Measurements from ENCODE around the gene LEKR1. TPM values are rescaled to one million over a fixed set of nuclear protein-coding genes. Genes with fewer than 3 reads are reported as not detected.

Gene LEKR1
- total and polyA plus RNA-seq, 2 donors (not counting 3 experiments of a cell fraction or from before 2014, with no cell fraction given), result 0.07 to 0.64 TPM

DNA sequence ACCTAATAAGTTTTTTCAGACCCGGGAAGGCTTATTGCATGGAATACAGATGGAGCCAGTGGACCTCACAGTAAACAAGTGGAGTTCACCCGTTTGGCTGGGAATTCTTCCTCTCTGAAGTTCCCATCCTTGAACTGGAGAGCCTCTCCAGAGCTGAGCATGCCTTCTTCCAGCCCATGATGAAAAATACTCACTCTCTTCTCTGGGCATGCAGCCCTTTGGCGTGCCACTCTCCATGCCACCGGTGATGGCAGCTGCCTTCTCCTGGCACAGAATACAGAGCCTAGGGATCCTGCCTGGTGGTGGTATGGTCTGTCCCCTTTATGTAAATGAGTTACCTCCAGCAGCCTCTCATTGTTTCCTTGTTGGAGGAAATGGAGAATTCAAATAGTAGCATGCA lies 150.8 kb downstream of the LEKR1 start:
- Histone ChIP-seq H3K4me1 (ENCODE audit: control insufficient read depth, extremely low read depth, insufficient read depth, low read length) (no peaks in the 10 kb centered on the region), H3K9ac (replicated peaks; ENCODE audit: extremely low read depth, insufficient read depth, low read length) (no peak overlapping the region), H3K4me3 (replicated peaks in 1 of 3; ENCODE audit: insufficient read depth in 1 of 3, low read depth in 1 of 3, low read length in 3 of 3) (no peak overlapping the region), H3K9me3 (replicated peaks; ENCODE audit: control insufficient read depth, insufficient read depth, low read length) (no peaks in the 10 kb centered on the region), H3K36me3 (ENCODE audit: control insufficient read depth in 2 of 2, extremely low read depth in 1 of 2, insufficient read depth in 2 of 2, low read length in 2 of 2) (no peaks in the 10 kb centered on the region), H3K4me2 (ENCODE audit: insufficient read depth, low read length) (no peak overlapping the region), H2AFZ (ENCODE audit: low read depth, low read length) (no peak overlapping the region), H3K79me2 (ENCODE audit: control insufficient read depth, insufficient read depth, low read length) (no peaks in the 10 kb centered on the region), H3K9me1 (replicated peaks; ENCODE audit: control insufficient read depth, extremely low read depth, insufficient read depth, low read length) (no peaks in the 10 kb centered on the region), H3K27ac (ENCODE audit: insufficient read depth, low read depth, low read length) (no peak overlapping the region), H3K27me3 (ENCODE audit: control insufficient read depth in 2 of 2, insufficient read depth in 2 of 2, low read length in 2 of 2) (no peaks in the 10 kb centered on the region), H4K20me1 (replicated peaks; ENCODE audit: control insufficient read depth, extremely low read depth, insufficient read depth, low read length) (no peaks in the 10 kb centered on the region)
- BruUV-seq (replicated peaks), result no TSS peak
- DNase-seq (ENCODE audit: low read depth, low spot score) (no peak), FAIRE-seq (no peak)
- CTCF ChIA-PET, result no interaction called here
- intact Hi-C loops (cut with micrococcal nuclease), result no loop called here
- TF ChIP-seq, protein P1, sequence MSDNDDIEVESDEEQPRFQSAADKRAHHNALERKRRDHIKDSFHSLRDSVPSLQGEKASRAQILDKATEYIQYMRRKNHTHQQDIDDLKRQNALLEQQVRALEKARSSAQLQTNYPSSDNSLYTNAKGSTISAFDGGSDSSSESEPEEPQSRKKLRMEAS (IDR thresholded peaks at IDR 0.05; ENCODE audit: insufficient read depth, insufficient read length), result no peak
- TF ChIP-seq FOS (IDR thresholded peaks at IDR 0.05; ENCODE audit: borderline replicate concordance, insufficient read depth, low read length) (no peak), POLR2AphosphoS5 (IDR thresholded peaks at IDR 0.05; ENCODE audit: insufficient read depth, low read depth, low read length) (no peak), MYC (IDR thresholded peaks at IDR 0.05; ENCODE audit: low read depth, low read length) (no peak), GATA2 (IDR thresholded peaks at IDR 0.05; ENCODE audit: insufficient read depth, insufficient read length, low read depth, low read length) (no peak), EZH2 (IDR thresholded peaks at IDR 0.05; ENCODE audit: borderline replicate concordance, low read depth, low read length, severe bottlenecking) (no peak), POLR2A (IDR thresholded peaks at IDR 0.05; ENCODE audit: low read depth, low read length) (no peak), JUN (IDR thresholded peaks at IDR 0.05; ENCODE audit: borderline replicate concordance, insufficient read depth, insufficient read length, low read depth) (no peak)
- TF ChIP-seq, protein P2, sequence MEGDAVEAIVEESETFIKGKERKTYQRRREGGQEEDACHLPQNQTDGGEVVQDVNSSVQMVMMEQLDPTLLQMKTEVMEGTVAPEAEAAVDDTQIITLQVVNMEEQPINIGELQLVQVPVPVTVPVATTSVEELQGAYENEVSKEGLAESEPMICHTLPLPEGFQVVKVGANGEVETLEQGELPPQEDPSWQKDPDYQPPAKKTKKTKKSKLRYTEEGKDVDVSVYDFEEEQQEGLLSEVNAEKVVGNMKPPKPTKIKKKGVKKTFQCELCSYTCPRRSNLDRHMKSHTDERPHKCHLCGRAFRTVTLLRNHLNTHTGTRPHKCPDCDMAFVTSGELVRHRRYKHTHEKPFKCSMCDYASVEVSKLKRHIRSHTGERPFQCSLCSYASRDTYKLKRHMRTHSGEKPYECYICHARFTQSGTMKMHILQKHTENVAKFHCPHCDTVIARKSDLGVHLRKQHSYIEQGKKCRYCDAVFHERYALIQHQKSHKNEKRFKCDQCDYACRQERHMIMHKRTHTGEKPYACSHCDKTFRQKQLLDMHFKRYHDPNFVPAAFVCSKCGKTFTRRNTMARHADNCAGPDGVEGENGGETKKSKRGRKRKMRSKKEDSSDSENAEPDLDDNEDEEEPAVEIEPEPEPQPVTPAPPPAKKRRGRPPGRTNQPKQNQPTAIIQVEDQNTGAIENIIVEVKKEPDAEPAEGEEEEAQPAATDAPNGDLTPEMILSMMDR (IDR thresholded peaks at IDR 0.05; ENCODE audit: extremely low read depth in 1 of 2, insufficient read depth in 1 of 2, low read depth in 1 of 2, low read length in 2 of 2), result no peak
- dilution Hi-C loops (cut with MboI; ENCODE audit: extremely low pct_ligation_motif_present, low sequenced_read_pairs), result no loop called here
- POLR2A ChIA-PET, result no interaction called here

All from endothelial cell of umbilical vein (primary cell).